ENCODE data around the gene DHRS7B.

DNA sequence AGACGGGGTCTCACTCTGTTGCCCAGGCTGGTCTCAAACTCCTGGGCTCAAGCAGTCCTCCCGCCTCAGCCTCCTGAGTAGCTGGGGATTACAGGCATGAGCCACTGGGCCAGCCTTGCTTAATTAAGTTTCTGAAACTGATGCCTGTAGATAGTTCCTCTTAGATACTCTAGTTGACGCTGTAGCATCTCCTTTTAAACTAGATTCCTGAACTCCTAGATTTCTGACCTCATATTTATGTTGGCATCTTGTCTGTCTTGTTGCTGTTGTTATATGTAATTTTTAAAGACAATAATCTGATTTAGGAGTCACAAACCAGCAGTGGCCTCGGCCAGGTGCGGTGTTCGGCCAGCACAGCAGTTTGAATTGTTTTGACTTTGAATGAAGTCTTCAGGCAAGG lies 37.5 kb downstream of the DHRS7B start:
- TF ChIP-seq, protein P1, sequence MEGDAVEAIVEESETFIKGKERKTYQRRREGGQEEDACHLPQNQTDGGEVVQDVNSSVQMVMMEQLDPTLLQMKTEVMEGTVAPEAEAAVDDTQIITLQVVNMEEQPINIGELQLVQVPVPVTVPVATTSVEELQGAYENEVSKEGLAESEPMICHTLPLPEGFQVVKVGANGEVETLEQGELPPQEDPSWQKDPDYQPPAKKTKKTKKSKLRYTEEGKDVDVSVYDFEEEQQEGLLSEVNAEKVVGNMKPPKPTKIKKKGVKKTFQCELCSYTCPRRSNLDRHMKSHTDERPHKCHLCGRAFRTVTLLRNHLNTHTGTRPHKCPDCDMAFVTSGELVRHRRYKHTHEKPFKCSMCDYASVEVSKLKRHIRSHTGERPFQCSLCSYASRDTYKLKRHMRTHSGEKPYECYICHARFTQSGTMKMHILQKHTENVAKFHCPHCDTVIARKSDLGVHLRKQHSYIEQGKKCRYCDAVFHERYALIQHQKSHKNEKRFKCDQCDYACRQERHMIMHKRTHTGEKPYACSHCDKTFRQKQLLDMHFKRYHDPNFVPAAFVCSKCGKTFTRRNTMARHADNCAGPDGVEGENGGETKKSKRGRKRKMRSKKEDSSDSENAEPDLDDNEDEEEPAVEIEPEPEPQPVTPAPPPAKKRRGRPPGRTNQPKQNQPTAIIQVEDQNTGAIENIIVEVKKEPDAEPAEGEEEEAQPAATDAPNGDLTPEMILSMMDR (IDR thresholded peaks at IDR 0.05): no peak
- TF ChIP-seq POLR2AphosphoS5 (IDR thresholded peaks at IDR 0.05; ENCODE audit: low read depth, low read length): no peak

All from Panc1 (cell line).